H1 (cell line): ENCODE results near the gene COL16A1. TPM values are rescaled to one million over a fixed set of nuclear protein-coding genes. Genes with fewer than 3 reads are reported as not detected.

Experiments
- CTCF ChIA-PET: fragments of 300-600 bp; sonication (Branson Sonifier 250); formaldehyde crosslinking; loops from one replicate; lab custom pipeline; 2021; ENCODE audit not compliant: partially characterized antibody; lab: Charles Lee
- POLR2A ChIA-PET: fragments of 300-600 bp; sonication (Branson Sonifier 250); formaldehyde crosslinking; loops from one replicate; lab custom pipeline; 2021; ENCODE audit warnings: inconsistent platforms; ENCODE audit not compliant: partially characterized antibody; lab: Charles Lee
- DNase-seq, 2 experiments: peaks; one replicate each; pipeline versions ENCODE4 v3.0.0 to v3.0.0-alpha.2; 2010 to 2022; ENCODE audit warnings: low spot score in 2 of 2, low read depth in 1 of 2, mixed read lengths in 1 of 2
- FAIRE-seq: peaks from 2 replicates; lab custom pipeline; 2011; peaks lifted over from hg19 to GRCh38; lab: Jason Lieb, UNC
- H2AFZ ChIP-seq: 2 replicates; pipeline ENCODE4 v1.8.1; 2012; ENCODE audit warnings: low read length, inconsistent platforms
- H2AK5ac ChIP-seq: 2 replicates; pipeline ENCODE4 v1.6.1; 2013; ENCODE audit warnings: low read depth, low read length
- H2BK120ac ChIP-seq: replicated peaks from 2 replicates; pipeline ENCODE3; 2013; ENCODE audit warnings: low read depth, low read length, inconsistent platforms
- H2BK12ac ChIP-seq: 2 replicates; pipeline ENCODE4 v1.6.1; 2013; ENCODE audit warnings: low read depth, low read length
- H2BK15ac ChIP-seq: 2 replicates; pipeline ENCODE4 v1.6.1; 2013; ENCODE audit warnings: low read length
- H2BK20ac ChIP-seq: 2 replicates; pipeline ENCODE4 v1.6.1; 2013; ENCODE audit warnings: low read length
- H2BK5ac ChIP-seq: 2 replicates; pipeline ENCODE4 v1.6.1; 2013; ENCODE audit warnings: low read depth, low read length
- H3K14ac ChIP-seq: 2 replicates; pipeline ENCODE4 v1.6.1; 2013; ENCODE audit warnings: inconsistent platforms; ENCODE audit not compliant: insufficient read length
- H3K18ac ChIP-seq: 2 replicates; pipeline ENCODE4 v1.6.1; 2013; ENCODE audit warnings: low read length; ENCODE audit errors: extremely low read depth
- H3K23ac ChIP-seq: 2 replicates; pipeline ENCODE4 v1.6.1; 2013; ENCODE audit warnings: inconsistent platforms; ENCODE audit not compliant: insufficient read length
- H3K23me2 ChIP-seq: 2 replicates; pipeline ENCODE4 v1.6.1; 2013; ENCODE audit warnings: low read depth, low read length
- H3K27ac ChIP-seq: 2 replicates; pipeline ENCODE4 v1.6.1; 2011; ENCODE audit warnings: low read depth, low read length, inconsistent platforms
- H3K27me3 ChIP-seq, 4 experiments: replicated peaks in 1 of 4; 1 replicate in 1 of 4; 2 replicates in 3 of 4; pipeline versions ENCODE4 v1.6.1 to v1.8.1; 2011 to 2013; ENCODE audit warnings: low read length in 3 of 4, mild to moderate bottlenecking in 3 of 4, inconsistent platforms in 2 of 4, mixed read lengths in 2 of 4, moderate library complexity in 1 of 4; ENCODE audit not compliant: control insufficient read depth in 3 of 4, insufficient read depth in 3 of 4; ENCODE audit errors: extremely low read depth in 1 of 4
- H3K36me3 ChIP-seq, 4 experiments: 2 replicates each; pipeline versions ENCODE4 v1.6.1 to v1.8.1; 2011 to 2013; ENCODE audit warnings: mild to moderate bottlenecking in 4 of 4, low read length in 3 of 4, moderate library complexity in 2 of 4, control low read depth in 1 of 4, inconsistent platforms in 1 of 4; ENCODE audit not compliant: insufficient read depth in 4 of 4, control insufficient read depth in 2 of 4
- H3K4ac ChIP-seq: replicated peaks from 2 replicates; pipeline ENCODE3; 2013; ENCODE audit warnings: low read length, low read depth, mixed read lengths, inconsistent platforms; ENCODE audit not compliant: insufficient read length
- H3K4me1 ChIP-seq, 4 experiments: replicated peaks in 1 of 4; 1 replicate in 1 of 4; 2 replicates in 3 of 4; pipeline versions ENCODE4 v1.6.1 to v1.8.1; 2011 to 2013; ENCODE audit warnings: low read length in 3 of 4, inconsistent platforms in 2 of 4, mixed read lengths in 1 of 4; ENCODE audit not compliant: insufficient read depth in 4 of 4, control insufficient read depth in 3 of 4
- H3K4me2 ChIP-seq, 2 experiments: 2 replicates each; pipeline versions ENCODE4 v1.6.1 to v1.8.1; 2011 to 2013; ENCODE audit warnings: low read depth in 2 of 2, low read length in 2 of 2, control low read depth in 1 of 2, inconsistent platforms in 1 of 2, mild to moderate bottlenecking in 1 of 2; ENCODE audit not compliant: insufficient read depth in 1 of 2
- H3K4me3 ChIP-seq, 4 experiments: fragments of 200-600, 300-600 bp in 1 of 4; sonication (generic), shearing (Covaris generic), sonication (Bioruptor Twin) in 1 of 4; 2 replicates each; pipeline versions ENCODE4 v1.5.1 to v1.8.1; 2011 to 2016; ENCODE audit warnings: low read length in 4 of 4, low read depth in 3 of 4, control low read depth in 2 of 4, inconsistent platforms in 2 of 4, mild to moderate bottlenecking in 2 of 4, mixed read lengths in 1 of 4, moderate library complexity in 1 of 4; ENCODE audit not compliant: insufficient read depth in 2 of 4; ENCODE audit errors: extremely low read depth in 1 of 4
- H3K56ac ChIP-seq: replicated peaks from 2 replicates; pipeline ENCODE3; 2013; ENCODE audit warnings: low read depth, mild to moderate bottlenecking, mixed read lengths, low read length, inconsistent platforms; ENCODE audit not compliant: insufficient read length
- H3K79me1 ChIP-seq: 2 replicates; pipeline ENCODE4 v1.6.1; 2013; ENCODE audit warnings: low read depth, low read length, control low read depth
- H3K79me2 ChIP-seq, 2 experiments: 2 replicates each; pipeline versions ENCODE4 v1.6.1 to v1.8.1; 2012 to 2013; ENCODE audit warnings: low read length in 2 of 2, mild to moderate bottlenecking in 2 of 2, inconsistent platforms in 1 of 2; ENCODE audit not compliant: insufficient read depth in 2 of 2, control insufficient read depth in 1 of 2
- H3K9ac ChIP-seq, 4 experiments: replicated peaks in 1 of 4; 1 replicate in 1 of 4; 2 replicates in 3 of 4; pipeline versions ENCODE4 v1.6.1 to v1.8.1; 2011 to 2013; ENCODE audit warnings: low read depth in 3 of 4, low read length in 3 of 4, control low read depth in 2 of 4, mild to moderate bottlenecking in 2 of 4, moderate library complexity in 2 of 4, inconsistent platforms in 1 of 4; ENCODE audit errors: extremely low read depth in 1 of 4
- H3K9me3 ChIP-seq, 2 experiments: 2 replicates each; pipeline versions ENCODE4 v1.6.1 to v1.8.1; 2012 to 2013; ENCODE audit warnings: mild to moderate bottlenecking in 2 of 2, moderate library complexity in 2 of 2, control low read depth in 1 of 2, inconsistent platforms in 1 of 2, low read depth in 1 of 2, low read length in 1 of 2, mixed read lengths in 1 of 2; ENCODE audit not compliant: insufficient read depth in 2 of 2
- H4K20me1 ChIP-seq, 2 experiments: replicated peaks in 1 of 2; 2 replicates each; pipeline versions ENCODE3 to v1.8.1; 2011 to 2013; ENCODE audit warnings: inconsistent platforms in 2 of 2, low read length in 2 of 2, mild to moderate bottlenecking in 1 of 2; ENCODE audit not compliant: insufficient read depth in 2 of 2, control insufficient read depth in 1 of 2
- H4K5ac ChIP-seq: 2 replicates; pipeline ENCODE4 v1.6.1; 2013; ENCODE audit warnings: low read length, low read depth, mixed read lengths, inconsistent platforms; ENCODE audit not compliant: insufficient read length
- H4K8ac ChIP-seq: 2 replicates; pipeline ENCODE4 v1.8.0; 2013; ENCODE audit warnings: mild to moderate bottlenecking, moderate library complexity, low read length, inconsistent platforms; ENCODE audit not compliant: insufficient read depth; ENCODE audit errors: extremely low read depth
- H4K91ac ChIP-seq: replicated peaks from 2 replicates; pipeline ENCODE3; 2013; ENCODE audit warnings: low read length, mixed read lengths, inconsistent platforms; ENCODE audit not compliant: insufficient read length
- ATF2 ChIP-seq: IDR thresholded peaks from 2 replicates; pipeline ENCODE4 v1.6.1; 2012; ENCODE audit warnings: low read length, inconsistent platforms
- BACH1 ChIP-seq: IDR thresholded peaks from 2 replicates; pipeline ENCODE4 v1.6.1; 2012; ENCODE audit warnings: low read length, improper control_type of control experiment
- EZH2 ChIP-seq: fragments of 200-600 bp; sonication (generic); IDR thresholded peaks from 2 replicates; pipeline ENCODE4 v1.7.1; 2012; ENCODE audit warnings: low read depth, mild to moderate bottlenecking, moderate library complexity, low read length, inconsistent platforms; ENCODE audit not compliant: severe bottlenecking
- GTF2F1 ChIP-seq: IDR thresholded peaks from 2 replicates; pipeline ENCODE4 v1.6.1; 2012; ENCODE audit warnings: low read depth, low read length, improper control_type of control experiment, borderline replicate concordance
- HDAC2 ChIP-seq, 2 experiments: fragments of 300-600 bp in 1 of 2; sonication (generic) in 1 of 2; IDR thresholded peaks; 2 replicates each; pipeline ENCODE4 v1.6.1; 2011 to 2012; ENCODE audit warnings: low read depth in 2 of 2, low read length in 2 of 2, mild to moderate bottlenecking in 2 of 2, moderate library complexity in 2 of 2, borderline replicate concordance in 1 of 2, inconsistent platforms in 1 of 2
- JUN ChIP-seq: IDR thresholded peaks from 2 replicates; pipeline ENCODE4 v1.6.1; 2011; ENCODE audit warnings: low read depth, mild to moderate bottlenecking, improper control_type of control experiment, low read length
- NANOG ChIP-seq: IDR thresholded peaks from 2 replicates; pipeline ENCODE4 v1.6.1; 2011; ENCODE audit warnings: low read length, low read depth, mild to moderate bottlenecking, inconsistent platforms; ENCODE audit not compliant: insufficient read depth, poor library complexity, severe bottlenecking
- SIRT6 ChIP-seq: IDR thresholded peaks from one replicate; pipeline ENCODE4 v1.7.1; 2012; ENCODE audit warnings: low read length, inconsistent platforms
- YY1 ChIP-seq: IDR thresholded peaks from 2 replicates; pipeline ENCODE4 v1.6.1; 2011; ENCODE audit warnings: low read depth, mild to moderate bottlenecking, low read length
- WGBS, 2 experiments: shearing (Covaris generic) in 1 of 2; methylation state at CpG; one replicate each; pipeline versions ENCODE4 v1.1.6 to v1.1.7; 2013 to 2015; ENCODE audit warnings: low lambda C conversion rate in 2 of 2, mixed read lengths in 2 of 2, inconsistent platforms in 1 of 2, low coverage in 1 of 2, missing lambda C conversion rate in 1 of 2; ENCODE audit not compliant: insufficient replicate concordance in 2 of 2, insufficient coverage in 1 of 2, insufficient read length in 1 of 2; ENCODE audit errors: extremely low coverage in 1 of 2, missing lambda C conversion rate in 1 of 2; 5-methylcytosine and 5-hydroxymethylcytosine counted together
- polyA plus RNA-seq, 7 experiments: library from polyadenylated mRNA; depleted of rRNA in 3 of 7; stranded (reverse) in 5 of 7; unstranded in 2 of 7; fragments of >200 nt in 5 of 7; fragments of 200-250 nt in 2 of 7; gene quantifications; 1 replicate in 5 of 7; 2 replicates in 1 of 7; 4 replicates in 1 of 7; pipeline versions ENCODE4 v1.2.1 to v1.2.3, GENCODE V29; 2011 to 2013; ENCODE audit warnings: missing spikeins in 2 of 7, mixed read lengths in 2 of 7
- total RNA-seq: library from RNA; stranded (reverse); fragmentation: NEBNext Ultra II Directional; extraction: Animal tissue kit (Norgen Biotek cat#: 25700); gene quantifications from 2 replicates; pipeline ENCODE4 v1.2.1, GENCODE V29; 2021

The COL16A1 gene
- total and polyA plus RNA-seq, 2 of the 8 experiments (the other 6 are each of a cell fraction or from before 2014, with no cell fraction given), result 2.0 to 10.5 TPM

DNA sequence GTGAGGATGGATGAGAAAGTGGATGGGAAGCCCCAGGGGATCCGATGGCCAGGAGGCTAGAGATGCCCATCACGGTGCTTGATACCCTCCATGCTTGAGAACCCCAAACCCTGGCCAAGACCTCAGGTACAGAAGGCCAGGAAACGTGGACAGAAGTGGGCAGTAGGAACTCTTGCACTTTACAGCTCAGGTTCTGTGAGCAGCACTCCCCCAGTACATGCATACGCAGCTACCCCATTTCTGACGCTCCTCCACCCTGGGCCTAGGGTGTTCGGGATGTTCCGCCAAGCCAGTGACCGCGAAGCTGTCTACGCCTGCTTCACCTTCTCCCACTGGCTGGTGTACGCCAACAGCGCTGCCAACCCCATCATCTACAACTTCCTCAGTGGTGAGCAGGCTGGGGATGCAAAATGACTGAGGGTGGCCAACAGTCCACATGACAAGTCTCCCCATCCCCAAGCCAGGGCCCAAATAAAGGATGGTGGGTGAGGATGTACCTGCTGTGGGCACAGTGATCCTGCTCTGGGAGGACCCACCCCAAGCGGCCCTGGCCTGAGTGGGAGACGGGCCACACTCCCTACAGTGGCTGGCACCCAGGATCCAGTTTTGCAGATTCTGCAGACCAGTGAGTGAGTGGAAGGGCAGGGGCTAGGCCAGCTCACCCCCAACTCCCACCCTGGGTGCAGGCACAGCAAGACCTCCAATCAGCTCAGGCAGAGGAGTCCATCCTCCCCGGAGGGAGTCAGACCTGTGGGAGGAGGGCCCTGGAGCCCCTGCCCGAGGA is 78.9 kb downstream of the COL16A1 start:
- POLR2A ChIA-PET, result interaction anchor here (0.9 kb wide), 1 partner anchor 19 kb away, joined by 3 read pairs; the partner anchor contains the start of gene PEF1
- DNase-seq (no peak), FAIRE-seq (no peak)
- H3K4me2 ChIP-seq, result no peak overlapping the region
- no peaks in the 10 kb centered on the region for H4K20me1 ChIP-seq
- H4K8ac ChIP-seq, result no peak overlapping the region
- no peak overlapping the region for H3K4me3 ChIP-seq
- WGBS, 2 experiments, result 86% methylated on average over 16 of the region's 16 CpGs; no CpG with 5 or more reads in 1 of the 2 experiments
- no peaks in the 10 kb centered on the region for H3K23me2 ChIP-seq
- H3K9ac ChIP-seq, result no peak overlapping the region
- CTCF ChIA-PET, result interaction anchor here (0.8 to 5.2 kb wide), 5 partner anchors 11 to 228 kb away, joined by 3 to 40 read pairs (median 3); no protein-coding TSS in a partner anchor
- H2BK12ac ChIP-seq, result no peak overlapping the region
- H3K4ac ChIP-seq, result no peak overlapping the region
- H4K5ac ChIP-seq, result no peak overlapping the region
- H3K27ac ChIP-seq, result no peak overlapping the region
- no peaks in the 10 kb centered on the region for H3K27me3 ChIP-seq
- no peaks in the 10 kb centered on the region for H3K79me1 ChIP-seq
- H3K79me2 ChIP-seq, result no peaks in the 10 kb centered on the region
- H3K9me3 ChIP-seq, result no peaks in the 10 kb centered on the region
- H4K91ac ChIP-seq, result no peak overlapping the region
- peaks cover 0 to 4% (median 0%) of the 10 kb centered on the region in 4 experiments; a peak in 1 of 7 replicates for H3K4me1 ChIP-seq
- H2AK5ac ChIP-seq, result peak overlapping the region; percentile 39; the same call in 1 of the 2 replicates
- no peak overlapping the region for H2BK15ac ChIP-seq
- H2BK120ac ChIP-seq, result no peak overlapping the region
- H3K23ac ChIP-seq, result no peak overlapping the region
- no peak overlapping the region for H3K18ac ChIP-seq
- no peak overlapping the region for H2AFZ ChIP-seq
- H3K14ac ChIP-seq, result no peak overlapping the region
- peaks cover 0 to 11% (median 5%) of the 10 kb centered on the region in 4 experiments; a peak in 5 of 8 replicates for H3K36me3 ChIP-seq
- no peak overlapping the region for H2BK5ac ChIP-seq
- no peak overlapping the region for H3K56ac ChIP-seq
- no peak overlapping the region for H2BK20ac ChIP-seq
- TF ChIP-seq YY1, result no peak
- no peak for TF ChIP-seq HDAC2 (IDR thresholded peaks at IDR 0.05; ENCODE audit: borderline replicate concordance in 1 of 2, low read depth in 2 of 2, low read length in 2 of 2)
- TF ChIP-seq ATF2, result no peak
- TF ChIP-seq GTF2F1, result no peak
- no peak for TF ChIP-seq EZH2
- TF ChIP-seq BACH1, result no peak
- TF ChIP-seq JUN, result no peak
- no peak for TF ChIP-seq SIRT6
- no peak for TF ChIP-seq NANOG
